ENCODE data around the gene CDON. TPM values are rescaled to one million over a fixed set of nuclear protein-coding genes. Genes with fewer than 3 reads are reported as not detected.

The CDON gene
- total and polyA plus RNA-seq, 2 donors (not counting 1 experiment from before 2014, with no cell fraction given), result 10.7 TPM

DNA sequence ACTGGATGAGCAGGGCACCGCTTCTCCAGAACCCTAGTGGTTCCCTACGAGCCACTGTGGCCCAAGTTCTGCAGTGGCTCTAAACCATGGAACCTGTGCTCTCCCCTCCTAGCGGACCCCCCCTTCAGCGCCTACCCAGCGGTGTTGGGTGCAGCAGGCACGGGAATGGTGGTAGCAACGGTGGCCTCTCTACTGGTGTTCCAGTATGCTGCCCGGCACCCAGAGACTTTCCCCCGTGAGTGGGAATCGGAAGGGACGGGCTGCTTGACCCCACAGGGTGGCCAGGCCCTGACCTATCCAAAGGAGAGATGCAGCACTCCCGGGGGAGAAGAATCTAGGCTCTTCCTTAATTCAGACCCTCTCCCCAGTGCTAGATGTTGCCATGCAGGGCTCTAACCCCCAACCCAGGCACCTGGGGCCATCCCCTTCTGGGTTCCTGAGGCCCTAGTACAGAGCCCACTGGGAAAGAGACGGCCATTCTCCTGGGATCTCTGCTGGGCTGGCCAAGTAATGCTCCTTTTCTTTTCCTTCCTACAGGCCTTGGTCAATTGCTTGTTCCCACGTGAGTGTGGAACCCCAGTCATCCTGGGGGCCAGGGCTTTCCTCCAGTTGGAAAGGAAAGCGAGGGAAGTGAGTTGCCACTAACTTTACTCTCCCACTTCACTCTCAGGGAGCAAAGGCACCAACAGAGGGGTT lies 107.6 kb downstream of the CDON start:
- Histone ChIP-seq H2AFZ (ENCODE audit: low read length) (no peak overlapping the region), H3K4me3 (replicated peaks in 1 of 4; ENCODE audit: control extremely low read depth in 1 of 4, insufficient read depth in 1 of 4, low read depth in 3 of 4, low read length in 4 of 4) (no peak overlapping the region), H3K9ac (ENCODE audit: insufficient read depth, low read length) (no peak overlapping the region), H4K20me1 (ENCODE audit: control insufficient read depth, extremely low read depth, insufficient read depth, low read length) (no peaks in the 10 kb centered on the region), H3K36me3 (ENCODE audit: control insufficient read depth, insufficient read depth, low read length) (no peaks in the 10 kb centered on the region), H3K27ac (ENCODE audit: insufficient read depth, low read length) (no peak overlapping the region), H3K9me3 (ENCODE audit: control insufficient read depth, insufficient read depth, low read depth, low read length) (no peaks in the 10 kb centered on the region), H3K4me2 (ENCODE audit: extremely low read depth, insufficient read depth, low read length) (no peak overlapping the region), H3K27me3 (ENCODE audit: control insufficient read depth, insufficient read depth, low read length) (peaks cover 2% of the 10 kb centered on the region), H3K4me1 (ENCODE audit: control insufficient read depth, extremely low read depth, insufficient read depth, low read length) (no peaks in the 10 kb centered on the region), H3K79me2 (ENCODE audit: control insufficient read depth, insufficient read depth, low read length) (no peaks in the 10 kb centered on the region)
- no peak for TF ChIP-seq EZH2 (IDR thresholded peaks at IDR 0.05; ENCODE audit: low read length, missing control alignments)
- TF ChIP-seq, protein P1, sequence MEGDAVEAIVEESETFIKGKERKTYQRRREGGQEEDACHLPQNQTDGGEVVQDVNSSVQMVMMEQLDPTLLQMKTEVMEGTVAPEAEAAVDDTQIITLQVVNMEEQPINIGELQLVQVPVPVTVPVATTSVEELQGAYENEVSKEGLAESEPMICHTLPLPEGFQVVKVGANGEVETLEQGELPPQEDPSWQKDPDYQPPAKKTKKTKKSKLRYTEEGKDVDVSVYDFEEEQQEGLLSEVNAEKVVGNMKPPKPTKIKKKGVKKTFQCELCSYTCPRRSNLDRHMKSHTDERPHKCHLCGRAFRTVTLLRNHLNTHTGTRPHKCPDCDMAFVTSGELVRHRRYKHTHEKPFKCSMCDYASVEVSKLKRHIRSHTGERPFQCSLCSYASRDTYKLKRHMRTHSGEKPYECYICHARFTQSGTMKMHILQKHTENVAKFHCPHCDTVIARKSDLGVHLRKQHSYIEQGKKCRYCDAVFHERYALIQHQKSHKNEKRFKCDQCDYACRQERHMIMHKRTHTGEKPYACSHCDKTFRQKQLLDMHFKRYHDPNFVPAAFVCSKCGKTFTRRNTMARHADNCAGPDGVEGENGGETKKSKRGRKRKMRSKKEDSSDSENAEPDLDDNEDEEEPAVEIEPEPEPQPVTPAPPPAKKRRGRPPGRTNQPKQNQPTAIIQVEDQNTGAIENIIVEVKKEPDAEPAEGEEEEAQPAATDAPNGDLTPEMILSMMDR (conservative IDR thresholded peaks at IDR 0.05 in 1 of 2, IDR thresholded peaks at IDR 0.05 in 1 of 2; ENCODE audit: low read depth in 1 of 2, low read length in 2 of 2), result no peak
- DNase-seq (ENCODE audit: low read depth in 2 of 2), result no peak

- H2AFZ ChIP-seq (ENCODE audit: low read length), result no peak overlapping the region
- H3K4me3 ChIP-seq (replicated peaks in 1 of 4; ENCODE audit: control extremely low read depth in 1 of 4, insufficient read depth in 1 of 4, low read depth in 3 of 4, low read length in 4 of 4), result no peak overlapping the region
- H3K4me1 ChIP-seq (ENCODE audit: control insufficient read depth, extremely low read depth, insufficient read depth, low read length), result no peaks in the 10 kb centered on the region
- no peak overlapping the region for H3K4me2 ChIP-seq (ENCODE audit: extremely low read depth, insufficient read depth, low read length)
- no peak for TF ChIP-seq EZH2 (IDR thresholded peaks at IDR 0.05; ENCODE audit: low read length, missing control alignments)
- TF ChIP-seq, protein P1 (conservative IDR thresholded peaks at IDR 0.05 in 1 of 2, IDR thresholded peaks at IDR 0.05 in 1 of 2; ENCODE audit: low read depth in 1 of 2, low read length in 2 of 2), result no peak
- H4K20me1 ChIP-seq (ENCODE audit: control insufficient read depth, extremely low read depth, insufficient read depth, low read length), result no peaks in the 10 kb centered on the region
- no peaks in the 10 kb centered on the region for H3K9me3 ChIP-seq (ENCODE audit: control insufficient read depth, insufficient read depth, low read depth, low read length)
- no peaks in the 10 kb centered on the region for H3K79me2 ChIP-seq (ENCODE audit: control insufficient read depth, insufficient read depth, low read length)
- no peak overlapping the region for H3K9ac ChIP-seq (ENCODE audit: insufficient read depth, low read length)
- no peak overlapping the region for H3K27ac ChIP-seq (ENCODE audit: insufficient read depth, low read length)
- H3K27me3 ChIP-seq (ENCODE audit: control insufficient read depth, insufficient read depth, low read length), result peaks cover 2% of the 10 kb centered on the region
- no peak for DNase-seq (ENCODE audit: low read depth in 2 of 2)
- no peaks in the 10 kb centered on the region for H3K36me3 ChIP-seq (ENCODE audit: control insufficient read depth, insufficient read depth, low read length)
These were observed 108.3 kb downstream of the CDON start for GRCh38 chr11:125954123-125954944.

GRCh38 chr11:125953401-125953935 lies 109.2 kb downstream of the CDON start:
- no peak overlapping the region for H3K27ac ChIP-seq (ENCODE audit: insufficient read depth, low read length)
- H4K20me1 ChIP-seq (ENCODE audit: control insufficient read depth, extremely low read depth, insufficient read depth, low read length), result no peaks in the 10 kb centered on the region
- H3K79me2 ChIP-seq (ENCODE audit: control insufficient read depth, insufficient read depth, low read length), result no peaks in the 10 kb centered on the region
- H3K4me2 ChIP-seq (ENCODE audit: extremely low read depth, insufficient read depth, low read length), result no peak overlapping the region
- peaks cover 2% of the 10 kb centered on the region for H3K27me3 ChIP-seq (ENCODE audit: control insufficient read depth, insufficient read depth, low read length)
- H3K4me1 ChIP-seq (ENCODE audit: control insufficient read depth, extremely low read depth, insufficient read depth, low read length), result no peaks in the 10 kb centered on the region
- no peak overlapping the region for H2AFZ ChIP-seq (ENCODE audit: low read length)
- DNase-seq (ENCODE audit: low read depth in 2 of 2), result no peak
- H3K4me3 ChIP-seq (replicated peaks in 1 of 4; ENCODE audit: control extremely low read depth in 1 of 4, insufficient read depth in 1 of 4, low read depth in 3 of 4, low read length in 4 of 4), result no peak overlapping the region
- TF ChIP-seq, protein P1 (conservative IDR thresholded peaks at IDR 0.05 in 1 of 2, IDR thresholded peaks at IDR 0.05 in 1 of 2; ENCODE audit: low read depth in 1 of 2, low read length in 2 of 2), result no peak
- TF ChIP-seq EZH2 (IDR thresholded peaks at IDR 0.05; ENCODE audit: low read length, missing control alignments), result no peak
- no peaks in the 10 kb centered on the region for H3K36me3 ChIP-seq (ENCODE audit: control insufficient read depth, insufficient read depth, low read length)
- no peak overlapping the region for H3K9ac ChIP-seq (ENCODE audit: insufficient read depth, low read length)
- no peaks in the 10 kb centered on the region for H3K9me3 ChIP-seq (ENCODE audit: control insufficient read depth, insufficient read depth, low read depth, low read length)
